Activated CD4-positive, alpha-beta T cell treated with anti-CD3 and anti-CD28 coated beads, Interleukin-2, amount 10 ng/mL, durations not matched to agents 7 days and 5 days (primary cell): ENCODE data around the gene ROMO1. TPM values are rescaled to one million over a fixed set of nuclear protein-coding genes. Genes with fewer than 3 reads are reported as not detected.
"Not testable (repeated sequence)": the region's sequence is repeated elsewhere in the genome, so short reads cannot be mapped to it uniquely, and the experiment has no call there.

Experiments
- CTCF ChIA-PET: fragments of 350-600 bp; sonication (Branson Sonifier 250); formaldehyde crosslinking; loops from one replicate; lab custom pipeline; 2021; ENCODE audit warnings: antibody characterized with exemption; lab: Charles Lee
- POLR2A ChIA-PET: fragments of 350-600 bp; sonication (Branson Sonifier 250); formaldehyde crosslinking; loops from one replicate; lab custom pipeline; 2021; ENCODE audit warnings: antibody characterized with exemption; lab: Charles Lee
- DNase-seq: peaks from one replicate; pipeline ENCODE4 v3.0.0-alpha.2; 2020
- H3K27ac Mint-ChIP-seq: one replicate; pipeline ENCODE4 v1.8.0; 2021; ENCODE audit warnings: mild to moderate bottlenecking, moderate library complexity, mixed read lengths
- H3K27me3 Mint-ChIP-seq: one replicate; pipeline ENCODE4 v1.8.0; 2021; ENCODE audit warnings: mixed read lengths
- H3K36me3 Mint-ChIP-seq: one replicate; pipeline ENCODE4 v1.8.0; 2021; ENCODE audit warnings: low read depth, mixed read lengths
- H3K4me1 Mint-ChIP-seq: one replicate; pipeline ENCODE4 v1.8.0; 2021; ENCODE audit warnings: mixed read lengths
- H3K4me3 Mint-ChIP-seq: one replicate; pipeline ENCODE4 v1.8.0; 2021; ENCODE audit warnings: mild to moderate bottlenecking, moderate library complexity, mixed read lengths
- H3K9me3 Mint-ChIP-seq: one replicate; pipeline ENCODE4 v1.8.0; 2021; ENCODE audit warnings: mixed read lengths
- total RNA-seq, 2 experiments: library from RNA; stranded (reverse); gene quantifications; one replicate each; pipeline ENCODE4 v1.2.3, GENCODE V29; 2021

Gene ROMO1
- total RNA-seq, 2 experiments from 2014 or later, result 55.0 to 103 TPM

DNA sequence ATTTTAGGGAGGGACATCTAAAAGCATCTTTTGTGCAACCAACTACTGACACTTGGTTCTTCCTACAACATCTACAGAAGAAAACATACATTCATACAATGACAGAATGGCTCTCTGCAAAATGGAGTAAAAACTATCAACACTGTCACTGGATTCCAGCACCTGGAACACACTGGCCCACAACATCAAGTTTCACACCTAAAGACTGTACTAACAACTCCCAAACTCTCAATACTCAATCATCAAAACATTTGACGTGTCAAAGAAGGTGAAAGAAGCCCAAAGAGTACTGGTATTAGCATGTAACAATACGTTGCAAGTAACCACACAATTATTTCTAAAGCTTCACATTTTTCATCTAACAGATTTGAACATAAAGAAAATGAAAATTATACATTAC, 36.7 kb upstream of the ROMO1 start:
- Mint-ChIP-seq H3K4me1 (peaks cover 56% of the 10 kb centered on the region), H3K4me3 (peak overlapping the region; percentile 98), H3K27me3 (no peaks in the 10 kb centered on the region), H3K27ac (peak overlapping the region; percentile 99), H3K36me3 (peaks cover 38% of the 10 kb centered on the region), H3K9me3 (no peaks in the 10 kb centered on the region)
- no peak for DNase-seq
- ChIA-PET CTCF (no interaction called here), POLR2A (no interaction called here)

DNA sequence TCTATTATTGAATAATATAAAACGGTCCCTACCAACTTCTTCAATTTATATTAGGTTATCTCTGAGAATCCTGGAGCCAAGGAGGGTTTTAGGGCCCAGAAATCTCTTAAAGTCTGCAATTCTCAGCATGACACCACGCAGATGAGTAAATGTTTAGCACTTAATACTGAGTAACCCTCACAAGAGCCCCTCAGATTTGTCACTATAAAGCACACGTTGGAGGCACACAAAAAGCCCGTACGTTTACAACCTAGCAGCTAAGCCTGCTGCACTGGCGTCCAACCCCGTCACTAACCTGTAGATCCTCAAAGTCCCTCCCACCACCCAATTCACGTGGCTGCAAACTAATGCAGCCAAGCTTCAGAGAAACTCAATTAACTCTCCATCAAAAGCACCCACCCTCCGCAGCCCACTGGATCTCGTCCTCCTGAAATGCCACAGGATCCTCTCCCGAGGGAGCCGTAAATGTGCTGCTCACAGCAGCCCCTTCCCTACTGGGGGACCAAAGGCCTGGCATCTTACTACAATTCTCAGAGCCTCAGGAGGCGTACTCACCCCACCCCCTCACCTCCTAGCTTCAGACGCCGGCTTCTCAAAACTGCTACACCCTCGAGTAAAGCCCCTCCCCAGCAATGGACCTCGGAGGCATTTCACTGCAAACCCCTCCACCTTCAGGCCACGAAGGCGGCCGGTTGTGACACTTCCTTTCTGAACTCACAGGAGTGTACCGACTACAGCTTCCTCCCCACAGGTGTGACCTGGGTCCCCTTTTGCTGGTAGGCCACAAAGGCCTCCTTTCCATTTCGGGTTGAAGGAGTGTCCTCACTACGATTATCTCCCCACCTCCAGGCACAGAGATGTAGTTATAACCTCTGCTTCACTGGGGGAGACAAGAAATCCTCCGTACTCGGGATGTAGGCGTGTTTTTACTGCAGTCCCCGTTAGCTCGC, 35.4 kb upstream of the ROMO1 start:
- peak overlapping the region; percentile 98 for H3K4me3 Mint-ChIP-seq
- H3K36me3 Mint-ChIP-seq, result peaks cover 37% of the 10 kb centered on the region
- peak overlapping the region; percentile 99 for H3K27ac Mint-ChIP-seq
- POLR2A ChIA-PET, result interaction anchor here (0.9 to 1.4 kb wide), 5 partner anchors 46 to 290 kb away, joined by 3 to 9 read pairs (median 6); partner anchors contain the start of genes RBM39, SCAND1 and SPAG4
- H3K27me3 Mint-ChIP-seq, result no peaks in the 10 kb centered on the region
- peaks cover 49% of the 10 kb centered on the region for H3K4me1 Mint-ChIP-seq
- peak; percentile 76 for DNase-seq
- CTCF ChIA-PET, result interaction anchor here (0.6 to 2.2 kb wide), 8 partner anchors 9 to 201 kb away, joined by 3 to 7 read pairs (median 3); partner anchors contain the start of gene RBM39
- H3K9me3 Mint-ChIP-seq, result no peaks in the 10 kb centered on the region

DNA sequence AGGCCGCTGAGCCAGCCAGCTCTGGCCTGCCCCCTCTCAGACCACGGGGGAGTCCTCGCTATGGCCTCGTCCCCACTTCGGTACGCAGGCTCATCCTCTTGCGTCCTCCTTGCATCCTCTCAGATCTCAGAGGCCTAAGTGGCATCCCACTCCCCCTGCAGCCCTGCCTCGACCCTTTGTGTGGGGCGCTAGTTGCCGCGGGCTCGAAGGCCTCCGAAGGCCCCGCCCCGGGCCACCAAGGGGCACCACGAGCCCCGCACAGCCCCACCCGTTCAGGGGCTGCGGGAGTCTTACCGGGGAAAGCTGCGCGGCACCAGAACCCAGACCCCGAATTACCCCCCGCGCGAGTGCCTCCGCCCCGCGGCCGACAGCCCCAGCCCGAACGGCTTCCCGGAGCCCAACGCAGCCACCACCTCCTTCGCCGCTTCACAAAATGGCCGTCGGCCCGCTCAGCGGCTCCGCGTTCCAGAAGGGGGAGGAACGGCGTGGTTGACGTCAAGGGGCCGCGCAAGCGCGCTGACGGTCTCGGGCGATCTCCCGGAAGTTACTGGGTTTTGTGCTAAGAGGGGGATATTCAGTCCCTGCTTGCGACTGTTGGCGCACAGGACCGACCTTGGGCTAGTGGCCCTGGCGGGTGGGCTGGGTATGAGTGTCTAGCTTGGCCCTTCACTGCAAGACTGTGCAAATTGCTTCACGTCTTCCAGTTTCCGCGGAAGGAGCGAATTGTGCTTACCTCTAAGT, 34.6 kb upstream of the ROMO1 start, which contains the start of the genes CPNE1 and RBM12:
TSS of gene CPNE1 (minus strand) at position 435 of the 741 bp plus-strand sequence. CDS start 31,977 bp downstream, outside the sequence.
TSS of gene RBM12 (minus strand) at position 435 of the 741 bp plus-strand sequence. CDS start 9,578 bp downstream, outside the sequence.
- H3K36me3 Mint-ChIP-seq, result peaks cover 38% of the 10 kb centered on the region
- H3K9me3 Mint-ChIP-seq, result no peaks in the 10 kb centered on the region
- peak within 1 kb of the TSS; percentile 99 for H3K27ac Mint-ChIP-seq
- no peaks in the 10 kb centered on the region for H3K27me3 Mint-ChIP-seq
- POLR2A ChIA-PET, result interaction anchor here (0.9 to 1.4 kb wide), 4 partner anchors 47 to 289 kb away, joined by 4 to 9 read pairs (median 6); partner anchors contain the start of genes RBM39, SCAND1 and SPAG4
- DNase-seq, result peak; percentile 95
- CTCF ChIA-PET, result interaction anchor here (1.0 to 2.2 kb wide), 8 partner anchors 19 to 202 kb away, joined by 3 to 10 read pairs (median 4); partner anchors contain the start of gene RBM39
- H3K4me3 Mint-ChIP-seq, result peak within 1 kb of the TSS; percentile 98
- peaks cover 42% of the 10 kb centered on the region for H3K4me1 Mint-ChIP-seq

DNA sequence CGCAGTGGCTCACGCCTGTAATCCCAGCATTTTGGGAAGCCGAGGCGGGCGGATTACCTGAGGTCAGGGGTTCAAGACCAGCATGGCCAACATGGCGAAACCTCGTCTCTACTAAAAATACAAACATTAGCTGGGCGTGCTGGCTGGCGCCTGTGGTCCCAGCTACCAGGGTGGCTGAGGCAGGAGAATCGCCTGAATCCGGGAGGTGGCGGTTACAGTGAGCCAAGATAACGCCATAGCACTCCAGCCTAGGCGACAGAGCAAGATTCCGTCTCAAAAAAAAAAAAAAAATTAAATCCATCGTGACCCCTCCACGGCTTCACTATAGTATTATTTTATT, 33.3 kb upstream of the ROMO1 start:
- peak overlapping the region; percentile 40 for H3K4me3 Mint-ChIP-seq
- H3K36me3 Mint-ChIP-seq, result peaks cover 44% of the 10 kb centered on the region
- H3K4me1 Mint-ChIP-seq, result peaks cover 29% of the 10 kb centered on the region
- peak overlapping the region; percentile 79 for H3K27ac Mint-ChIP-seq
- no peaks in the 10 kb centered on the region for H3K9me3 Mint-ChIP-seq
- POLR2A ChIA-PET, result no interaction called here
- no peak for DNase-seq
- CTCF ChIA-PET, result interaction anchor here (0.6 to 1.9 kb wide), 5 partner anchors 24 to 163 kb away, joined by 3 to 10 read pairs (median 4); no protein-coding TSS in a partner anchor
- no peaks in the 10 kb centered on the region for H3K27me3 Mint-ChIP-seq

- no peaks in the 10 kb centered on the region for H3K27me3 Mint-ChIP-seq
- H3K27ac Mint-ChIP-seq, result no peak overlapping the region
- ChIA-PET POLR2A (interaction anchor here (0.7 kb wide), 1 partner anchor 65 kb away, joined by 3 read pairs; no protein-coding TSS in a partner anchor), CTCF (interaction anchor here (1.1 to 1.7 kb wide), 4 partner anchors 9 to 206 kb away, joined by 3 to 4 read pairs (median 4); no protein-coding TSS in a partner anchor)
- H3K9me3 Mint-ChIP-seq, result no peaks in the 10 kb centered on the region
- H3K36me3 Mint-ChIP-seq, result peaks cover 38% of the 10 kb centered on the region
- DNase-seq, result no peak
- no peak overlapping the region for H3K4me3 Mint-ChIP-seq
- peaks cover 5% of the 10 kb centered on the region for H3K4me1 Mint-ChIP-seq
Observed at GRCh38 chr20:35669221-35669620, 30.0 kb upstream of the ROMO1 start.

- ChIA-PET CTCF (interaction anchor here (1.1 to 1.7 kb wide), 3 partner anchors 15 to 206 kb away, joined by 3 to 4 read pairs (median 4); no protein-coding TSS in a partner anchor), POLR2A (interaction anchor here (0.7 kb wide), 1 partner anchor 64 kb away, joined by 3 read pairs; no protein-coding TSS in a partner anchor)
- H3K27me3 Mint-ChIP-seq, result no peaks in the 10 kb centered on the region
- H3K4me3 Mint-ChIP-seq, result no peak overlapping the region
- no peaks in the 10 kb centered on the region for H3K9me3 Mint-ChIP-seq
- H3K4me1 Mint-ChIP-seq, result peaks cover 5% of the 10 kb centered on the region
- peaks cover 38% of the 10 kb centered on the region for H3K36me3 Mint-ChIP-seq
- no peak for DNase-seq
- H3K27ac Mint-ChIP-seq, result no peak overlapping the region
Observed at GRCh38 chr20:35669681-35670080, 29.5 kb upstream of the ROMO1 start.

GRCh38 chr20:35673884-35674283, 25.3 kb upstream of the ROMO1 start:
- Mint-ChIP-seq H3K27me3 (no peaks in the 10 kb centered on the region), H3K4me3 (no peak overlapping the region), H3K4me1 (no peaks in the 10 kb centered on the region), H3K9me3 (no peaks in the 10 kb centered on the region), H3K36me3 (peaks cover 35% of the 10 kb centered on the region), H3K27ac (no peak overlapping the region)
- CTCF ChIA-PET, result interaction anchor here (0.6 kb wide), 1 partner anchor 22 kb away, joined by 3 read pairs; no protein-coding TSS in a partner anchor
- POLR2A ChIA-PET, result no interaction called here
- DNase-seq, result no peak

GRCh38 chr20:35674921-35675320, 24.3 kb upstream of the ROMO1 start:
- H3K4me3 Mint-ChIP-seq, result no peak overlapping the region
- no peaks in the 10 kb centered on the region for H3K9me3 Mint-ChIP-seq
- H3K36me3 Mint-ChIP-seq, result peaks cover 28% of the 10 kb centered on the region
- no peaks in the 10 kb centered on the region for H3K27me3 Mint-ChIP-seq
- H3K4me1 Mint-ChIP-seq, result no peaks in the 10 kb centered on the region
- DNase-seq, result no peak
- H3K27ac Mint-ChIP-seq, result no peak overlapping the region
- CTCF ChIA-PET, result no interaction called here
- POLR2A ChIA-PET, result no interaction called here

GRCh38 chr20:35680452-35681183, 18.6 kb upstream of the ROMO1 start:
- Mint-ChIP-seq H3K27me3 (no peaks in the 10 kb centered on the region), H3K4me1 (peaks cover 4% of the 10 kb centered on the region), H3K27ac (peak overlapping the region; percentile 74), H3K4me3 (no peak overlapping the region), H3K36me3 (peaks cover 11% of the 10 kb centered on the region), H3K9me3 (no peaks in the 10 kb centered on the region)
- ChIA-PET POLR2A (no interaction called here), CTCF (no interaction called here)
- no peak for DNase-seq

DNA sequence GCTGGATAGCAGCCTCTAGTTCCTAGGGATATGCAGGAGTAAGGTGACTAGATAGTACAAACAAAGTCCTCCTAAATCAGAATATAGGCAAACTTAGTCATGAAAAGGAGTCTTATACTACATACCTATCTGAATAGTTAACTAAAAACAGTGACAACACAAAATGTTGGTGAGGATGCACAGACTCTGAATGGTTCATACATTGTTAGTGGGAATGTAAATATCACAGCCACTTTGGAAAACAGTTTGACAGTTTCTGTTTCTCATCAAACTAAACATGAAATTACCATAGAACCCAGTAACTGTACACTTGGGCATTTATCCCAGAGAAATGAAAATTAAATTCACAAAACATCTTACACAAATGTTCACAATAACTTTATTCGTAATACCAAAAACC, 17.2 kb upstream of the ROMO1 start:
- Mint-ChIP-seq H3K36me3 (peaks cover 15% of the 10 kb centered on the region), H3K27ac (no peak overlapping the region), H3K4me1 (peaks cover 4% of the 10 kb centered on the region), H3K27me3 (no peaks in the 10 kb centered on the region), H3K9me3 (no peaks in the 10 kb centered on the region), H3K4me3 (no peak overlapping the region)
- no peak for DNase-seq
- CTCF ChIA-PET, result no interaction called here
- POLR2A ChIA-PET, result no interaction called here

DNA sequence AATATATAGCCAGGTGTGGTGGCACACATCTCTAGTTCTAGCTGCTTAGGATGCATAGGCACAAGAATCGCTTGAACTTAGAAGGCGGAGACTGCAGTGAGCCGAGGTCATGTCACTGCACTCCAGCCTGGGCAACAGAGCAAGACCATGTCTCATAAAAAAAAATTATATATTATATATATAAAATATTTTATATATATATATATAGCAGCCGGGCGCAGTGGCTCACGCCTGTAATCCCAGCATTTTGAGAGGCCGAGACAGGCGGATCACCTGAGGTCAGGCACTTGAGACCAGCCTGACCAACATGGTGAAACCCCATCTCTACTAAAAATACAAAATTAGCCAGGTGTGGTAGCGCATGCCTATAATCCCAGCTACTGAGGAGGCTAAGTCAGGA, 13.8 kb upstream of the ROMO1 start:
- CTCF ChIA-PET, result interaction anchor here (1.2 to 1.6 kb wide), 3 partner anchors 14 to 21 kb away, joined by 3 to 4 read pairs (median 4); no protein-coding TSS in a partner anchor
- POLR2A ChIA-PET, H3K4me3 Mint-ChIP-seq, H3K27ac Mint-ChIP-seq, DNase-seq, H3K9me3 Mint-ChIP-seq, H3K27me3 Mint-ChIP-seq, H3K4me1 Mint-ChIP-seq: not testable (repeated sequence)
- peaks cover 28% of the 10 kb centered on the region for H3K36me3 Mint-ChIP-seq
